Measurements from ENCODE around the gene C2orf42. TPM values are rescaled to one million over a fixed set of nuclear protein-coding genes. Genes with fewer than 3 reads are reported as not detected.
"Not testable (repeated sequence)": the region's sequence is repeated elsewhere in the genome, so short reads cannot be mapped to it uniquely, and the experiment has no call there.

Gene C2orf42
- 8.5 TPM for polyA plus RNA-seq (2013, experiment 1 of 2; ENCODE audit: insufficient read length)
- polyA plus RNA-seq (2013, experiment 2 of 2; ENCODE audit: insufficient read length), result 9.4 TPM

DNA sequence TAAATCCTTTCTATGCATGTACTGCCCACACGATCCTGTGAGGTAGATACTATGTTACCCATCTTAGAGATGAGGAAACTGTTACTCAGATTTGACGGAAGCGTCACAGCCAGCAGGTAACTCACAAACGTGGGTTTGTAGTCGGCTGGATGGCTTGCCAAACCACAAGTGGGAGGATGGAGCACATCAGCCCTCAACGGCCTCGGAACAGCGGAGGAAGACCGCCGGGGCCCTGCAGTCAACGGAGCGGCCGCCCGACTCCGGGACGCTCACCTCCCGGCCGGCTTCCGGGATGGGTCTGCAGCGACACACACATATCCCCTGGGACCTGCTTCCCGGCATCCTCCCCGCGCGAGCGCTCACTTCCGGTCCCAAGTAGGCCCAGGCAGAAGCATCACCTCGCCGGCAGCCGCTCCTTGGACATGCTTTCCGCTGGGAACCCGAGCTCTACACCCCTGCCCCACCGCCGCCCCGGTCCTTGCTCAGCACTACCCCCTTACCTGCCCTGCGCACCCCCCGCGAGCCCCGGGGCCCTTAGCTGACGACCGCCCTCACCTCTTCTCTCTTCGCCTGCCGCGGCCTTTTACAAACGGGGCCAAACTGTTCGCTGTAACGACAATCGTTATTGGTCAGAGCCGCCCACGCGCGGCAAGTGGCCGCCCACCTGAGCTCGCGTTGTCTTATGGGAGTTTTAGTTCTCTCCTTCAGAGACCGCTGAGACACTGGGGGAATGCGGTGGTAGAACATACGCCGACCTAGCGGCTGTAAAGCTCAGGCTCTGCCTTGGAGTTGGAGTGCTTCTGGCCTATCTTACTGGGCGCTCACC lies at the start of gene C2orf42:
Gene C2orf42 (minus strand): TSS at position 602 of the 826 bp plus-strand sequence. CDS start 9,034 bp downstream, outside the sequence.
- DNase-seq, result peak; percentile 98

- DNase-seq, result no peak
These were observed 49.8 kb upstream of the C2orf42 start for GRCh38 chr2:70240599-70240998.

GRCh38 chr2:70233926-70234325 lies 43.1 kb upstream of the C2orf42 start:
- DNase-seq, result no peak

DNA sequence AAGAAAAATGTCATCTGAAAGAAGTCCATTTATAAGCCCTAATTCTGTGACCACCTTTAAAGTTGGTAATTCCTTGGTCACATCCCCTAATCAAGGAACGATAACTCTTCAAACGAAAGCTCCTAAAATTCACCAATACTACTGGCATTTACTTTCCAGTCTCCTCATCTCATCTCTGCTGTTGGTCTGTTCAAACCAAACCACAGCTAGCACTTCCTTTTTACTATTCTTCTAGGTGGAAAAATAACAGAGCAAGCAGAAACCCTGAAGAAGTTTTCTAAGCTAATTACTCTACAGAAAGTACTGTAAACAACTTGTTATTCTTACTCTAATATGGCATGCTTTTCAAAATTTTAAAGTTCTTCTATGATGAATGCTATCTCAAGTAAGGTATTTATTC lies 36.0 kb upstream of the C2orf42 start:
- DNase-seq, result no peak

GRCh38 chr2:70223305-70223704 lies 32.5 kb upstream of the C2orf42 start:
- DNase-seq, result not testable (repeated sequence)

DNA sequence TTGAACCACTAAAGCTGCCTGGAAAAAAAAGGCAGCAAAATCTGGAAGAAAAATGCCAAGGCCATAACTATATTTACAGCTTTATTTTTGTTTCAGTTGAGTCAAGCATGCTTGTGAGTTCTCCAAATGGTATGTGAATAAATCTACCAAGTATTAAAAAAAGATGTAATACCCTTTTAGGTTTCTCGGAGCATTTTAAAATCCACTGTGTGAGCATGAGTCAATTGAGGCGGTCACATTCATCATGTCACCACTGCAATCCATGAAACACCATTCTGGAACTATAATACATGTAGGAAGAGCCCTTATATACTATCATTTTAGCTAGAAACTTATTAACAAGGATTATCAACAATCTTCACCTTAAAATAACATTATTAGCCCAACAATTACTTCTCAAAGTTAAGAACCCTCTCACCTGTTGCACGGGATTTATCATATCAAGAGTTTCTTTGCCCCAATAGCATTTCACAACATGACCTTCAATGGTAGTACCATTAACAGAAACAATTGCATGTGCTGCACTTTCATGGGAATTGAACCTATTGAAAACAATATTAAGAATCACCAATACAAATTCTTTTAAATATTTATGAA lies 24.2 kb upstream of the C2orf42 start:
- DNase-seq, result peak; percentile 92

DNA sequence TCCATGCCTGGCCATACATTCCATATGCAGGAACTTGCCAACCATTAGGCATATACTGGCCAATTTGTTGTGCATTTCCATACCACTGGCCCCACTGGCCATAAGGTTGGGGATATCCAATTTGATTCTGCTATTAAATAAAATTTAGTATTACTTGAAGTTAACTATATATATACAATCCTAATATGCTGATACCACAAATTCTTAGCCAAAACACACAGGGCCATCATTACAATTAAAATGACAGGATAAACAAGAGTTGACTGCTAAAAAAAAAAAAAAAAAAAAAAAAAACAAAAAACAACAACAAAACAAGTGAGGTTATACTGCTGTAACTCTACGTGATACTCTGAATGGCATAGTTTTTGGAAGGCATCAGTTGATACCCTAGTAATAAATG lies 23.5 kb upstream of the C2orf42 start:
- no peak for DNase-seq

DNA sequence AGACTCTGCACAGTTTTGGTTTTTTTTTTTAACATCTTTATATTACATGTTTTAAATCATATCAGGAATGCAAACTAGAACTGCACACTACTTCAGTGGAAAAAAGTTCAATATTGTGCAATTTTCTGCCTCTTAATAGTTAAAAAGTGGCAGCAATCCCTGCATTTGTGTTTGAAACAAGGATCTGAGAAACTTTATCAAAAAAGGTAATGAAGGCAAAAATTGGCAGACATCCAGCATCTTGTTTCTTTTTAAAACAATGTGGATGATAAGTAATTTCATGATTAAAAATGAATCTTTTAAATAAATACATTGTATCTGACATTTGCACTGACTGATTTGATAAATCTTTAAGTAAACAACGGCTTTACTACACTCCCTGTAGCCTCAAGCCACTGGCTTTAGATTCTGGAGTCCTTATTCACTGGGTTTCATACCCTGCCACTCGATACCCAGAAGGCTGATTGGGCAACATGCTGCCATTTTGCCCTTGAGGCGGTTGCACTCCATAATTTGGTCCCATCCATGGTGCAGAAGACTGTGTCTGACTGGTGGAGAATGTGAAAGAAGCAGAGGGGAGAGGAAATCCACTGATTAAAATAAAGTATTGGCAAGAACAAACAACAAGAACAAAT lies 21.6 kb upstream of the C2orf42 start:
- no peak for DNase-seq

GRCh38 chr2:70211595-70211994 lies 20.8 kb upstream of the C2orf42 start:
- DNase-seq, result no peak

DNA sequence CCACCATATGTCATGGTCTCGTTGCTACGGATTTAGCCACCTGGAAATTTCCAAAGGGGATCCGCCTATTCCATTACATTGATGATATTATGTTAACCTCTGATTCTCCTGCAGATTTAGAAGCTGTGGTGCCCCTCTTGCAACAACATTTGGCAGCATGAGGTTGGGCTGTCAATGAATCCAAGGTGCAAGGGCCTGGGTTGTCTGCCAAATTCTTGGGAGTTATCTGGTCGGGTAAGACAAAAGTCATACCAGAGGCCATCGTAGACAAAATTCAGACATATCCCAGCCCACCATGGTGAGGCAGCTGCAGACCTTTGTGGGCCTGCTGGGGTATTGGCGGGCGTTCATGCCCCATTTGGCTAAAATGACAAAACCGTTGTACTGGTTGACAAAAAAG lies 13.6 kb upstream of the C2orf42 start:
- DNase-seq, result no peak

DNA sequence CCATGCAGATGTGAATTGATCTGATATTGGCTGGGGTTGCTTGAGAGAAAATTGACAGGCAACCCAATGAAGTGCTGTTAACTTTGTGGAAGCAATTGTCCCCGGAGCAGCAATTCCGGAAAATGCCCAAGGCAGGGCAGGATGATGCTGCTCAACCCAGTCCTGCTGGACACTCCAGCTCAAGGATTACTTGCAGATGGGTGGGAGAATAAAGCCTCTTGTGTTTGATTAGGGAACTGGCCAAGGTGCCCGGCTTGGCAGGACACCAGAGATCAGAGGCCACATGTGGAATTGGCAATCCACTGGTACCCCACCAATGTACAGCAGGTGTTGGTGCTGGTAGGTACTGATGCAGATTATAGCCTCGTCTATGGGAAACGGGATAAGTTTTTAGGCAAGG lies 12.3 kb upstream of the C2orf42 start:
- DNase-seq, result no peak

DNA sequence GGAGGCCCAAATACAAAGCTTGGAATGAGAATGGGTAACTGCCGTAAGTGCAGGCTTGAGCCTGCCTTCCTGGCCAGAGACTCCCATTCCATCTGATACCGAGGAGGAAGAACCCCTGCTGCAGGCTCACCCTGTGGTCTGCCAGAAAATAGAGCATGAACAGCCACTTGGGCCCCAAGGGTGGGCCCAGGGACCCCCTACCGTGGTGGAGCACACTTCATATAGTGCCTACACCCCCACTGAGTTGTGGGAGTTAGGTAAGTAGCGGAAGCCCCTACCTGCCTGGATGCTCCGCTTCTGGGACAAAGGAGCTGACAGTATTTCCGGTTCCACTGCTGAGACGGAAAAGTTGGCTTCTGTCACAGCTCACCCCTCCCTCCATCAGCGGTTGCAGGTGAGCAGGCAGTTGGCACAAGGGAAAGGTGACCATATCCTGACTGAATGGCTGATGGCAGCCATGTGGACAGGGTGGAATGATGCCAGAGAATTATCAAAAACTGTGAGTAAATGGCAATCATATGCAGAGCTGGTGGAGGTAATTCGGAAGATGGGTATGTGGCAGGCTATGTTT lies 11.5 kb upstream of the C2orf42 start:
- no peak for DNase-seq

- DNase-seq, result no peak
These were observed 11.0 kb upstream of the C2orf42 start for GRCh38 chr2:70201831-70202230.

DNA sequence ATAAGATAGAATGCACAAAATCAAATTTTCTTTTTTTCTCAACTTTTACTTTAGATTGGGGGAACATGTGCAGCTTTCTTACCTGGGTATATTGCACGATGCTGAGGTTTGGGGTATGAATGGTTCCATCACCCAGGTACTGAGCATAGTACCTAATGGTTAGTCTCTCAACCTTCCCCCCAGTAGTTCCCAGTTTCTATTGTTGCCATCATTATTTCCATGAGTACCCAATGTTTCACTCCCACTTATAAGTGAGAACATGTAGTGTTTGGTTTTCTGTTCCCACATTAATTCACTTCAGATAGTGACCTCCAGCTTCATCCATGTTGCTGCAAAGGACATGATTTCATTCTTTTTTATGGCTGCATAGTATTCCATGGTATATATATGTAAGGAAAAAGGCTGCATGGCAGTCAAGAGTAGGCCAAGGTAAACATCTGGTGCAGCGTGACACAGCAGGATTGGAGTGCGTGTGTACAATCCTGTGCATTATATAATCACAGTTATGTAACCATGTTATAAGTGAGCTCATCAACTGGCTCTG lies 10.5 kb upstream of the C2orf42 start:
- DNase-seq, result no peak

DNA sequence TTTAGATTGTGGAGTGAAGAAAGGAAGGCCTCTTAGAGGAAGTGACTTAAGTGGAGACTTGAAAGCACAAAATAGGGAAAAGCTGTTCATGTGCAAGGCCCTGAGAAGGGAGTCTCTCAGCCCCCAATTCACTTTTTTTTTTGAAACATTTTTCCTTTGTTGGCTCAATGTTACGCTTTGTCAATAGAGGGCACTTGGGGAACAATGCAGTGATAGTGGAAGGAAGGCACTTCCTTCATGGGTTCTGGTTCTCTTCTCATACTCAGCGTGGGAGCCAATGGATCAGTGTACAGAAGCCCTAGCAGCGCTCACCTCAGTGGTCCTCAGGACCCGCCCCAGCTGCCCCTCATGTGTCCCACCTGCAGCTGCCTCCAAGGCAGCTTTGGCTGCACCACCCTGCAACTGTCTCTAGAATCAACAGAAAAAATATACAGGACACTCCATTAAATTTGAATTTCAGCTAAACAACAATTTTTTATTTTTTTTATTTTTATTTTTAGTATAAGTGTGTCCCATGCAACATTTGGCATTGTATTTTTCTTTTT lies 8.6 kb upstream of the C2orf42 start:
- no peak for DNase-seq

DNA sequence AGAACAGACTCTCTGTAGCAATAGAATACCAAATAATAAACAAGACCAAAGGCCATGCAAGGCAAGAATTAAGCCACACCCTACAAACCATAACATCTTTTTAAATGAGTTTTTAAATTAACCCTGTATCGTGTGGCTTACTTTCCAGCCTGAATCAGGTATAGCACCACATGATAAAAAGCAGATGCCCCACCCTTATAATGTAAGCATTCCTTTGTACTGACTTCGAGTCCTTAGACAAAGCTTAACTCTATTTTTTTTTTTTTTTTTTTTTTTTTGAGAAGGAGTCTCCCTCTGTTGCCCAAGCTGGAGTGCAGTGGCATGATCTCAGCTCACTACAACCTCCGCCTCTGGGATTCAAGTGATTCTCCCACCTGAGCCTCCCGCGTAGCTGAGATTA lies 1.7 kb upstream of the C2orf42 start:
- no peak for DNase-seq

DNA sequence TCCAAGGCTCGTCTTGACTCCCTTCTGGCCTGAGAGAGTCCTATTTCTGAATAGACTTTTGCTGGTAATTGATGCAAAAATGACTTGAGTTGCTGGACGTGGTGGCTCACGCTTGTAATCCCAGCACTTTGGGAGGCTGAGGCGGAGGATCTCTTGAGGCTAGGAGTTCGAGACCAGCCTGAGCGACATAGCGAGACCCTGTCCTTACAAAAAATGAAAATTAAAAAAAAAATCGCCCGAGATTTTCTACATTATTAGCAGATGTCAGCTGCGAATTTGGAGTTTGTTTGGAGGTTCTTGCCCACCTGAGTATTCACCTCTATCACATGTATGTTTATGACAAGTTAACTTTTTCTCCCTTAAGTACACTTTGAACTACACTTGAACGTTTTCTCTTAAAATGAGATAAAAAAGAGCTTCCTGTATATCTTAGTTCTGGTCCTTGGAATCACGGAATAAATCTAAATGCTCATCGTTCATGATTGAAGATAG lies 471 bp upstream of the C2orf42 start:
- DNase-seq, result no peak

GRCh38 chr2:70188460-70188859 lies 2.4 kb downstream of the C2orf42 start:
- no peak for DNase-seq

- not testable (repeated sequence) for DNase-seq
These were observed 3.6 kb downstream of the C2orf42 start for GRCh38 chr2:70187170-70187569.

- DNase-seq, result no peak
These were observed 8.1 kb downstream of the C2orf42 start for GRCh38 chr2:70182689-70183088.

GRCh38 chr2:70181363-70181956 lies 9.4 kb downstream of the C2orf42 start:
- no peak for DNase-seq

DNA sequence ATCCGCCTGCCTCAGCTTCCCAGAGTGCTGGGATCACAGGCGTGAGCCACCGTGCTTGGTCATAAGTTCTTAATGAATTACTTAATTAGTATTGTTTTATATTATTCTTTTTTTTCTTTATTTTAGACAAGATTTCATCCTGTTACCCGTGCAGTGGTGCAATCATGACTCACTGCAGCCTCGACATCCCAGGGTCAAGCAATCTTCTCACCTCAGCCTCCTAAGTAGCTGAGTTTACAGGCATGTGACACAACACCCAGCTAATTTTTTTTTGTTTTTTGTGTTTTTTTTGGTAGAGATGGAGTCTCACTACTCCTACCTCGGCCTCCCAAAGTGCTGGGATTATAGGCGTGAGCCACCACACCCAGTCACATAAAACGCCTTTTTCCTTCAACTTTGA lies 17.3 kb downstream of the C2orf42 start:
- DNase-seq, result no peak

Measured in fibroblast of skin of scalp (primary cell).